ENCODE data around the gene GNB2. TPM values are rescaled to one million over a fixed set of nuclear protein-coding genes. Genes with fewer than 3 reads are reported as not detected.
"Not testable (repeated sequence)": the region's sequence is repeated elsewhere in the genome, so short reads cannot be mapped to it uniquely, and the experiment has no call there.

The GNB2 gene
- polyA plus RNA-seq, 1 experiment = 68.4 TPM

DNA sequence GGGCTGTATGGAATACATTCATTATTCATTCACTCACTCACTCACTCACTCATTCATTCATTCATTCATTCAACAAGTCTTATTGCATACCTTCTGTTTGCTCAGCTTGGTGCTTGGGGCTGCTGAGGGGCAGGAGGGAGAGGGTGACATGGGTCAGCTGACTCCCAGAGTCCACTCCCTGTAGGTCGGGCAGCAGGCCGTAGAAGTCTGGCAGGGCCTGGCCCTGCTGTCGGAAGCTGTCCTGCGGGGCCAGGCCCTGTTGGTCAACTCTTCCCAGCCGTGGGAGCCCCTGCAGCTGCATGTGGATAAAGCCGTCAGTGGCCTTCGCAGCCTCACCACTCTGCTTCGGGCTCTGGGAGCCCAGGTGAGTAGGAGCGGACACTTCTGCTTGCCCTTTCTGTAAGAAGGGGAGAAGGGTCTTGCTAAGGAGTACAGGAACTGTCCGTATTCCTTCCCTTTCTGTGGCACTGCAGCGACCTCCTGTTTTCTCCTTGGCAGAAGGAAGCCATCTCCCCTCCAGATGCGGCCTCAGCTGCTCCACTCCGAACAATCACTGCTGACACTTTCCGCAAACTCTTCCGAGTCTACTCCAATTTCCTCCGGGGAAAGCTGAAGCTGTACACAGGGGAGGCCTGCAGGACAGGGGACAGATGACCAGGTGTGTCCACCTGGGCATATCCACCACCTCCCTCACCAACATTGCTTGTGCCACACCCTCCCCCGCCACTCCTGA lies 49.1 kb downstream of the GNB2 start:
- ChIA-PET CTCF (interaction anchor here (0.6 to 3.9 kb wide), 4 partner anchors 17 to 265 kb away, joined by 3 to 37 read pairs (median 7); partner anchors contain the start of genes MOSPD3, POP7 and SLC12A9), POLR2A (no interaction called here)
- Histone ChIP-seq H3K4me3 (ENCODE audit: low read depth, low read length) (no peak overlapping the region), H3K9me3 (ENCODE audit: control insufficient read depth, insufficient read depth, low read length) (peaks cover 17% of the 10 kb centered on the region), H3K27ac (ENCODE audit: low read depth, low read length) (no peak overlapping the region), H3K27me3 (ENCODE audit: control insufficient read depth, insufficient read depth, low read length) (peaks cover 51% of the 10 kb centered on the region)
- no peak for DNase-seq (ENCODE audit: low read depth, low spot score)
- TF ChIP-seq, protein P1, sequence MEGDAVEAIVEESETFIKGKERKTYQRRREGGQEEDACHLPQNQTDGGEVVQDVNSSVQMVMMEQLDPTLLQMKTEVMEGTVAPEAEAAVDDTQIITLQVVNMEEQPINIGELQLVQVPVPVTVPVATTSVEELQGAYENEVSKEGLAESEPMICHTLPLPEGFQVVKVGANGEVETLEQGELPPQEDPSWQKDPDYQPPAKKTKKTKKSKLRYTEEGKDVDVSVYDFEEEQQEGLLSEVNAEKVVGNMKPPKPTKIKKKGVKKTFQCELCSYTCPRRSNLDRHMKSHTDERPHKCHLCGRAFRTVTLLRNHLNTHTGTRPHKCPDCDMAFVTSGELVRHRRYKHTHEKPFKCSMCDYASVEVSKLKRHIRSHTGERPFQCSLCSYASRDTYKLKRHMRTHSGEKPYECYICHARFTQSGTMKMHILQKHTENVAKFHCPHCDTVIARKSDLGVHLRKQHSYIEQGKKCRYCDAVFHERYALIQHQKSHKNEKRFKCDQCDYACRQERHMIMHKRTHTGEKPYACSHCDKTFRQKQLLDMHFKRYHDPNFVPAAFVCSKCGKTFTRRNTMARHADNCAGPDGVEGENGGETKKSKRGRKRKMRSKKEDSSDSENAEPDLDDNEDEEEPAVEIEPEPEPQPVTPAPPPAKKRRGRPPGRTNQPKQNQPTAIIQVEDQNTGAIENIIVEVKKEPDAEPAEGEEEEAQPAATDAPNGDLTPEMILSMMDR (IDR thresholded peaks at IDR 0.05; ENCODE audit: low read depth, low read length) = no peak

DNA sequence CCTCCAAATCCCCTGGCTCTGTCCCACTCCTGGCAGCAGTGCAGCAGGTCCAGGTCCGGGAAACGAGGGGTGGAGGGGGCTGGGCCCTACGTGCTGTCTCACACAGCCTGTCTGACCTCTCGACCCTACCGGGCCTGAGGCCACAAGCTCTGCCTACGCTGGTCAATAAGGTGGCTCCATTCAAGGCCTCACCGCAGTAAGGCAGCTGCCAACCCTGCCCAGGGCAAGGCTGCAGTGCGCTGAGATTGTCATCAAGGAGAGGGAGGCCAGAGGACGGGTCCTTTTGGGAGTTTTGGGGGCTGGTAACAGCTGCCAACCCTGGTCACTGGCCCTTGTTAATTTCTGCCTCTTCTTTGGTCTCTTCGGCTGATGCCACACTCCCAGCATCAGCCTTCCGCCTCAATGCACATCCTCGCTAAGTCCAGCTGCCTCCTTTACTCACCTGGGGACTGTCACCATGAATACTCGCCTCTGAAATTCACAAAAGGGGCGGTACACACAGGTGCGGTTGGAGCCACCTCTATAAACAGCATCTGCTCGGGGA lies 50.3 kb downstream of the GNB2 start:
- CTCF ChIA-PET = no interaction called here

DNA sequence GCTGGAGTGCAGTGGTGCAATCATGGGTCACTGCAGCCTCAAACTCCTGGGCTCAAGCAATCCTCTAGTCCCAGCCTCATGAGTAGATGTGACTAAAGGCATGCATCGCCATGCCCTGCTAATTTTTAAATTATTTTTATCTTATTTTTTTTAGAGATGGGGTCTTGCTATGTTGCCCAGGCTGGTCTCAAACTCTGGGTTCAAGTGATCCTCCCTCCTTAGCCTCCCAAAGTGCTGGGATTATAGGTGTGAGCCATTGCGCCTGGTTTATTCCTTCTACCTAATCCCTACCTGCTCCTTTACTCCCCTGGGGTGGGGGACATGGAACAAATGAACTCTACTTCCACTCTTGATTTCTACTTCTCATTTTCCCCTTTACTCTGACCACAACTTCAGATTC lies 50.8 kb downstream of the GNB2 start:
- DNase-seq (ENCODE audit: low read depth, low spot score); H3K9me3 ChIP-seq (ENCODE audit: control insufficient read depth, insufficient read depth, low read length); H3K27ac ChIP-seq (ENCODE audit: low read depth, low read length); H3K4me3 ChIP-seq (ENCODE audit: low read depth, low read length); POLR2A ChIA-PET: not testable (repeated sequence)
- CTCF ChIA-PET = interaction anchor here (0.8 to 0.9 kb wide), 2 partner anchors 8 to 50 kb away, joined by 3 read pairs; no protein-coding TSS in a partner anchor
- peaks cover 50% of the 10 kb centered on the region for H3K27me3 ChIP-seq (ENCODE audit: control insufficient read depth, insufficient read depth, low read length)

More for the DNA sequence above, 50.3 kb downstream of the GNB2 start:
- POLR2A ChIA-PET = no interaction called here
- peaks cover 9% of the 10 kb centered on the region for H3K9me3 ChIP-seq (ENCODE audit: control insufficient read depth, insufficient read depth, low read length)
- DNase-seq (ENCODE audit: low read depth, low spot score) = no peak
- no peak overlapping the region for H3K27ac ChIP-seq (ENCODE audit: low read depth, low read length)
- H3K27me3 ChIP-seq (ENCODE audit: control insufficient read depth, insufficient read depth, low read length) = peaks cover 54% of the 10 kb centered on the region
- H3K4me3 ChIP-seq (ENCODE audit: low read depth, low read length) = no peak overlapping the region
- TF ChIP-seq, protein P1 (IDR thresholded peaks at IDR 0.05; ENCODE audit: low read depth, low read length) = no peak

DNA sequence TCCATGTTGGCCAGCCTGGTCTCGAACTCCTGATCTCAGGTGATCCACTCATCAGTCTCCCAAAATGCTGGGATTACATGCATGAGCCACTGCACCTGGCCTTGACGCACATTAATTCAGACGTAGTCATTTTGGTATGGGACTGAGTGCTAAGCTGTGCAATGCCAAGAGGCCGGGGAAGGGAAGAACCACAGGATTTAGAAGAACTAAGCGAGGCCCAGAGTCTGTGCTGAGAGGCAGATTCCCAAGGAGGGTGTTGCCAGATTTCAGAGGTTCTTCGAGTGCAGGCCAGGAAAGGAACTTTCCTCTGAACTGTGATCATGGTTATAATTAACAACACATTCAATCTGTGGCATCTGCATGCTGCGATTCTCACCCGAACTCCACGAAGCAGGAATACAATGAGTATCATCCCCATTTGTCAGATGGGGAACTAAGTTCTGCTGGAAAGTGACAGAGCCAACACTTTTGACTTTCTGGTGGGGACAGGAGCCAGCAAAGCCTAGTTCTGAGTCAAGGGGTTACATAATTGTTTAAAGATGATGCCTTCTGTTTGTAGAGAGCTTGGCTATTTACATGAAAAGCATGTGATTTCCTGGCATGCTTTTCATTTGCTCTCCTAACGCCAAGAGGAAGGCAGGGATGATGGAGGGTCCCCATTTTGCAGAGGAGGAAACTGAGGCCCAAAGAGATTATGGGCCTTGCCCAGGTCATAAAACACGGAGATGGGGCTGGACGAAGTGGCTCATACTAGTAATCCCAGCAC lies 53.6 kb downstream of the GNB2 start:
- CTCF ChIA-PET = interaction anchor here (0.9 to 2.1 kb wide), 2 partner anchors 101 to 124 kb away, joined by 3 to 7 read pairs; no protein-coding TSS in a partner anchor
- POLR2A ChIA-PET = no interaction called here

DNA sequence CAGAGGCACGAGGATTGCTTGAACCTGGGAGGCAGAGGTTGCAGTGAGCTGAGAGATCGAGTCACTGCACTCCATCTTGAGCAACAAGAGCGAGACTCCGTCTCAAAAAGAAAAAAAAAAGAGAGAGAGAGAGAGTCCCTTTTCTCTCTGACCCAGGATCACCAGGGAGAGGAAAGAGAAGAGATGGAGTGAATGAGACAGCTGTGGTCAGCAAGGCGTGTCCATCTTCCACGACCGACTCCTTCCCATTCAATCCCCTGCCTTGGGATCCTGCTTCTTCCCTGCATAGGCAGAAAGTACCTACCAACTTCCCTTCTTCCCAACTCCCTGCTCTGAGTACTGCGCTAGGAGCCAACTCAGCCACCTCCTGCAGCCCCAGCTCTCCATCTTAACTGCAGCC lies 54.7 kb downstream of the GNB2 start:
- Histone ChIP-seq H3K4me3 (ENCODE audit: low read depth, low read length) (no peak overlapping the region), H3K27me3 (ENCODE audit: control insufficient read depth, insufficient read depth, low read length) (peaks cover 28% of the 10 kb centered on the region), H3K9me3 (ENCODE audit: control insufficient read depth, insufficient read depth, low read length) (no peaks in the 10 kb centered on the region; the same call in 1 of the 2 replicates), H3K27ac (ENCODE audit: low read depth, low read length) (no peak overlapping the region)
- ChIA-PET CTCF (no interaction called here), POLR2A (interaction anchor here (0.7 to 0.9 kb wide), 2 partner anchors 22 to 147 kb away, joined by 3 read pairs; partner anchors contain the start of gene SRRT)
- TF ChIP-seq, protein P1 (IDR thresholded peaks at IDR 0.05; ENCODE audit: low read depth, low read length) = no peak
- DNase-seq (ENCODE audit: low read depth, low spot score) = no peak

More for the DNA sequence above, 53.6 kb downstream of the GNB2 start:
- Histone ChIP-seq H3K27ac (ENCODE audit: low read depth, low read length) (peak overlapping the region; percentile 62), H3K27me3 (ENCODE audit: control insufficient read depth, insufficient read depth, low read length) (peaks cover 31% of the 10 kb centered on the region), H3K9me3 (ENCODE audit: control insufficient read depth, insufficient read depth, low read length) (no peaks in the 10 kb centered on the region; the same call in 1 of the 2 replicates), H3K4me3 (ENCODE audit: low read depth, low read length) (no peak overlapping the region)
- DNase-seq (ENCODE audit: low read depth, low spot score) = no peak
- TF ChIP-seq, protein P1 (IDR thresholded peaks at IDR 0.05; ENCODE audit: low read depth, low read length) = no peak

Other genes starting within 250 kb of the GNB2 start
- gene ZCWPW1, start 245.0 kb upstream of the GNB2 start, polyA plus RNA-seq (2011; rRNA removed) = 0.89 and 1.5 TPM in 2 replicates
- 9.1 and 10.1 TPM in 2 replicates for gene MEPCE, start 243.9 kb upstream of the GNB2 start, polyA plus RNA-seq (2011; rRNA removed)
- gene PPP1R35, start 237.2 kb upstream of the GNB2 start, polyA plus RNA-seq (2011; rRNA removed) = 7.5 and 11.8 TPM in 2 replicates
- 0.76 and 1.3 TPM in 2 replicates for gene SPACDR, start 209.5 kb upstream of the GNB2 start, polyA plus RNA-seq (2011; rRNA removed)
- gene TSC22D4, start 194.5 kb upstream of the GNB2 start, polyA plus RNA-seq (2011; rRNA removed) = 10.2 and 11.3 TPM in 2 replicates
- gene NYAP1, start 189.8 kb upstream of the GNB2 start, polyA plus RNA-seq (2011; rRNA removed) = 0.35 and 0.38 TPM in 2 replicates
- 5.7 and 6.4 TPM in 2 replicates for gene AGFG2, start 134.5 kb upstream of the GNB2 start, polyA plus RNA-seq (2011; rRNA removed)
- not detected in 2 replicates for gene SAP25, start 99.8 kb upstream of the GNB2 start, polyA plus RNA-seq (2011; rRNA removed)
- gene LRCH4, start 87.6 kb upstream of the GNB2 start, polyA plus RNA-seq (2011; rRNA removed) = 11.3 and 12.9 TPM in 2 replicates
- 0.29 and 0.33 TPM in 2 replicates for gene FBXO24, start 87.4 kb upstream of the GNB2 start, polyA plus RNA-seq (2011; rRNA removed)
- gene PCOLCE, start 71.4 kb upstream of the GNB2 start, polyA plus RNA-seq (2011; rRNA removed) = 164 and 227 TPM in 2 replicates
- 9.1 and 10.0 TPM in 2 replicates for gene MOSPD3, start 61.2 kb upstream of the GNB2 start, polyA plus RNA-seq (2011; rRNA removed)
- gene TFR2, start 32.2 kb upstream of the GNB2 start, polyA plus RNA-seq (2011; rRNA removed) = 0.05 and 0.06 TPM in 2 replicates
- not detected in 2 replicates for gene ACTL6B, start 17.3 kb upstream of the GNB2 start, polyA plus RNA-seq (2011; rRNA removed)
- 4.4 and 5.2 TPM in 2 replicates for gene GIGYF1, start 20.5 kb downstream of the GNB2 start, polyA plus RNA-seq (2011; rRNA removed)
- 17.7 and 20.0 TPM in 2 replicates for gene POP7, start 32.4 kb downstream of the GNB2 start, polyA plus RNA-seq (2011; rRNA removed)
- gene EPO, start 46.7 kb downstream of the GNB2 start, polyA plus RNA-seq (2011; rRNA removed) = not detected in 2 replicates
- not detected in 2 replicates for gene ZAN, start 59.9 kb downstream of the GNB2 start, polyA plus RNA-seq (2011; rRNA removed)
- 43.8 and 46.5 TPM in 2 replicates for gene EPHB4, start 153.8 kb downstream of the GNB2 start, polyA plus RNA-seq (2011; rRNA removed)
- gene SLC12A9, start 179.0 kb downstream of the GNB2 start, polyA plus RNA-seq (2011; rRNA removed) = 10.8 and 11.2 TPM in 2 replicates
- gene TRIP6, start 193.6 kb downstream of the GNB2 start, polyA plus RNA-seq (2011; rRNA removed) = 65.9 and 67.3 TPM in 2 replicates
- 42.4 and 51.8 TPM in 2 replicates for gene SRRT, start 201.4 kb downstream of the GNB2 start, polyA plus RNA-seq (2011; rRNA removed)
- gene UFSP1, start 216.0 kb downstream of the GNB2 start, polyA plus RNA-seq (2011; rRNA removed) = 0.48 and 1.3 TPM in 2 replicates
- 0.24 and 0.35 TPM in 2 replicates for gene ACHE, start 222.1 kb downstream of the GNB2 start, polyA plus RNA-seq (2011; rRNA removed)